Measurements from ENCODE around the gene LSM14B.
"Not testable (repeated sequence)": the region's sequence is repeated elsewhere in the genome, so short reads cannot be mapped to it uniquely, and the experiment has no call there.

LSM14B gene

GRCh38 chr20:62121776-62122653, at the start of gene LSM14B:
LSM14B (plus strand) TSS chr20:62122475; CDS start chr20:62122667, 192 bp downstream.
- DNase-seq (ENCODE audit: low read depth in 2 of 2): peak; percentile 96

- no peak for DNase-seq (ENCODE audit: low read depth in 2 of 2)
These were observed 49.0 kb upstream of the LSM14B start for GRCh38 chr20:62073323-62073722.

- no peak for DNase-seq (ENCODE audit: low read depth in 2 of 2)
These were observed 43.1 kb upstream of the LSM14B start for GRCh38 chr20:62079166-62079565.

GRCh38 chr20:62080249-62080990, 41.9 kb upstream of the LSM14B start:
- DNase-seq (ENCODE audit: low read depth in 2 of 2): no peak

GRCh38 chr20:62083312-62083711, 39.0 kb upstream of the LSM14B start:
- DNase-seq (ENCODE audit: low read depth in 2 of 2): no peak

- not testable (repeated sequence) for DNase-seq (ENCODE audit: low read depth in 2 of 2)
These were observed 38.1 kb upstream of the LSM14B start for GRCh38 chr20:62084224-62084623.

GRCh38 chr20:62085206-62085605, 37.1 kb upstream of the LSM14B start:
- no peak for DNase-seq (ENCODE audit: low read depth in 2 of 2)

- DNase-seq (ENCODE audit: low read depth in 2 of 2): no peak
These were observed 35.0 kb upstream of the LSM14B start for GRCh38 chr20:62087227-62087626.

- DNase-seq (ENCODE audit: low read depth in 2 of 2): no peak
These were observed 34.6 kb upstream of the LSM14B start for GRCh38 chr20:62087632-62088031.

- no peak for DNase-seq (ENCODE audit: low read depth in 2 of 2)
These were observed 33.8 kb upstream of the LSM14B start for GRCh38 chr20:62088258-62089127.

- DNase-seq (ENCODE audit: low read depth in 2 of 2): no peak
These were observed 32.9 kb upstream of the LSM14B start for GRCh38 chr20:62089393-62089792.

GRCh38 chr20:62096421-62097380, 25.6 kb upstream of the LSM14B start:
- no peak for DNase-seq (ENCODE audit: low read depth in 2 of 2)

GRCh38 chr20:62097881-62098407, 24.3 kb upstream of the LSM14B start:
- DNase-seq (ENCODE audit: low read depth in 2 of 2): no peak

GRCh38 chr20:62101078-62101477, 21.2 kb upstream of the LSM14B start:
- no peak for DNase-seq (ENCODE audit: low read depth in 2 of 2)

GRCh38 chr20:62103508-62104233, 18.6 kb upstream of the LSM14B start:
- DNase-seq (ENCODE audit: low read depth in 2 of 2): no peak

GRCh38 chr20:62104234-62104789, 18.0 kb upstream of the LSM14B start:
- no peak for DNase-seq (ENCODE audit: low read depth in 2 of 2)

- DNase-seq (ENCODE audit: low read depth in 2 of 2): no peak
These were observed 17.4 kb upstream of the LSM14B start for GRCh38 chr20:62104791-62105345.

- no peak for DNase-seq (ENCODE audit: low read depth in 2 of 2)
These were observed 16.7 kb upstream of the LSM14B start for GRCh38 chr20:62105592-62105991.

GRCh38 chr20:62111148-62111547, 11.1 kb upstream of the LSM14B start:
- DNase-seq (ENCODE audit: low read depth in 2 of 2): no peak

Measured in fibroblast of skin of left quadriceps (primary cell).